Breast epithelium (tissue), 4 donors: Measurements from ENCODE around the gene INSM1. TPM values are rescaled to one million over a fixed set of nuclear protein-coding genes. Genes with fewer than 3 reads are reported as not detected.
A peak's percentile ranks its signal among the peaks of the same experiment; 100 is the strongest.

Source experiments
- DNase-seq, 2 donors: peaks; one replicate each; pipeline ENCODE4 v3.0.0-alpha.2; 2019; ENCODE audit warnings: low spot score in 2 of 2
- H3K27ac ChIP-seq, 2 donors: fragments of 200-600 bp; sonication (generic) in 1 of 2; one replicate each; pipeline ENCODE4 v1.5.1; 2016 to 2019; ENCODE audit warnings: mild to moderate bottlenecking in 1 of 2
- H3K27me3 ChIP-seq, 2 donors: fragments of 200-600 bp; sonication (generic) in 1 of 2; one replicate each; pipeline versions ENCODE4 v1.5.1 to v1.6.0; 2017 to 2019; ENCODE audit warnings: control low read depth in 1 of 2, mild to moderate bottlenecking in 1 of 2
- H3K36me3 ChIP-seq: fragments of 200-600 bp; one replicate; pipeline ENCODE4 v1.5.1; 2019
- H3K4me1 ChIP-seq, 2 donors: fragments of 200-600 bp; sonication (generic); one replicate each; pipeline ENCODE4 v1.5.1; 2016 to 2019; ENCODE audit warnings: control low read depth in 1 of 2
- H3K4me3 ChIP-seq, 3 donors: fragments of 200-600 bp; sonication (generic); 1 replicate in 2 of 3; 2 replicates in 1 of 3; pipeline ENCODE4 v1.5.1; 2016 to 2019; ENCODE audit warnings: mild to moderate bottlenecking in 3 of 3, moderate library complexity in 2 of 3
- H3K9me3 ChIP-seq, 2 donors: fragments of 200-600 bp; sonication (generic) in 1 of 2; one replicate each; pipeline ENCODE4 v1.5.1; 2016 to 2019; ENCODE audit warnings: control low read depth in 1 of 2
- POLR2A ChIP-seq: fragments of 450-650 bp; IDR thresholded peaks from one replicate; pipeline ENCODE4 v1.6.1; 2016; ENCODE audit warnings: antibody characterized with exemption, mild to moderate bottlenecking, moderate library complexity
- POLR2AphosphoS5 ChIP-seq, 3 donors: sonication (generic); formaldehyde crosslinking; IDR thresholded peaks; one replicate each; pipeline ENCODE4 v1.6.1; 2017; ENCODE audit warnings: antibody characterized with exemption in 3 of 3
- intact Hi-C: fragments of 100-400 bp; cut with DNase I; formaldehyde crosslinking; loops from one replicate; pipeline ENCODE4 v1.15.1; 2023; ENCODE audit warnings: low total_unique reads
- total RNA-seq, 3 donors: library from RNA; depleted of rRNA; stranded (reverse); fragments of >200 nt; gene quantifications; one replicate each; pipeline ENCODE4 v1.1.0, GENCODE V29; 2016
- TF ChIP-seq, protein P1 (sequence below), 3 donors: fragments of 450-650 bp; IDR thresholded peaks; one replicate each; pipeline ENCODE4 v1.5.1; 2016 to 2017; ENCODE audit warnings: antibody characterized with exemption in 3 of 3, mild to moderate bottlenecking in 3 of 3, moderate library complexity in 3 of 3

INSM1 gene
- total RNA-seq, 3 donors from 2014 or later, result 0.48 TPM; not detected in 2

DNA sequence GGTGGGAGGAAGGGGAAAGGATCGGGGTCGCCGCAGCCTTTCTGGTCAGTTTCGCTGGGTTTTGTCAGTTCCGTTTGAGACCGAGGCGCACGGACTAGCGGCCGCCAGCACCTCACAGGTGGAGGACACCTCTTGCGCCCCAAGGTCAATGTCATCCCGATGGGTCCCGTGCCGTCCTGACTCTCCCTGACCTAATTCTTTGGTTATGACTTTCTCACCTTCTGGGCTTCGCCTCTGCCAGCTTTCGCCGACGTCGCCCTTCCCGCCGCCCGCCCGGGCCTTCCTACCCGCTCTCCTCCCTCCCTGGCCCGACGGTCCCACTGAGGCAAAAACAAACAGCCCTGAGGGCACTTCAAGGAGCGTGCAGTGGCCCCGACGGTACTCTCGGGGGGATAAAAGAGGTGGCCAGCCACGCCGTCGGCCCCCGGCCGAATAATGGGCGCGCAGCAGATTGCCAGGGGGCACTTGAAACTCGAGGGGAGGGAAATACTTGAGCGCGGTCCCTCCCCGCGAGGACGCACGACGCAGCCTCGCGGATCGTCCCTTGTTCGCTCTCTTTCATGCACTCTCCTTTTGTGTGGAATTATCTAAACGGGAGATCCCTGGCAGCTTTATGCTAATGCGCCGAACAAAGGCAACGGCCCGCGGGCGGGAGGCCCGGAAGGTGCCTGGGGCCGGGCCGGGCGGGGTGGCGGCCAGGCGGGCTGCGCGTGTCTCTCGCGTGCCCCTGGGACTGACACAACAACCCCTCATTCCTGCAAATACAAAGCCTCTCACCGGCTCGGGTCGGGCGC, 3.9 kb upstream of the INSM1 start:
- peaks cover 0 to 82% of the 10 kb centered on the region in 2 donors for H3K27me3 ChIP-seq
- H3K9me3 ChIP-seq, result no peaks in the 10 kb centered on the region
- DNase-seq, result no peak
- no peak overlapping the region for H3K27ac ChIP-seq
- peak overlapping the region in 2 of 3 donors; percentile 20 to 39 for H3K4me3 ChIP-seq
- H3K4me1 ChIP-seq, result peaks cover 6 to 10% of the 10 kb centered on the region in 2 donors
- intact Hi-C loops, result loop anchor here (5.0 kb wide), 1 partner anchor 1163 kb away; no protein-coding TSS in a partner anchor
- H3K36me3 ChIP-seq, result no peaks in the 10 kb centered on the region
- TF ChIP-seq, protein P1, sequence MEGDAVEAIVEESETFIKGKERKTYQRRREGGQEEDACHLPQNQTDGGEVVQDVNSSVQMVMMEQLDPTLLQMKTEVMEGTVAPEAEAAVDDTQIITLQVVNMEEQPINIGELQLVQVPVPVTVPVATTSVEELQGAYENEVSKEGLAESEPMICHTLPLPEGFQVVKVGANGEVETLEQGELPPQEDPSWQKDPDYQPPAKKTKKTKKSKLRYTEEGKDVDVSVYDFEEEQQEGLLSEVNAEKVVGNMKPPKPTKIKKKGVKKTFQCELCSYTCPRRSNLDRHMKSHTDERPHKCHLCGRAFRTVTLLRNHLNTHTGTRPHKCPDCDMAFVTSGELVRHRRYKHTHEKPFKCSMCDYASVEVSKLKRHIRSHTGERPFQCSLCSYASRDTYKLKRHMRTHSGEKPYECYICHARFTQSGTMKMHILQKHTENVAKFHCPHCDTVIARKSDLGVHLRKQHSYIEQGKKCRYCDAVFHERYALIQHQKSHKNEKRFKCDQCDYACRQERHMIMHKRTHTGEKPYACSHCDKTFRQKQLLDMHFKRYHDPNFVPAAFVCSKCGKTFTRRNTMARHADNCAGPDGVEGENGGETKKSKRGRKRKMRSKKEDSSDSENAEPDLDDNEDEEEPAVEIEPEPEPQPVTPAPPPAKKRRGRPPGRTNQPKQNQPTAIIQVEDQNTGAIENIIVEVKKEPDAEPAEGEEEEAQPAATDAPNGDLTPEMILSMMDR (IDR thresholded peaks at IDR 0.05), result no peak
- TF ChIP-seq POLR2A (no peak), POLR2AphosphoS5 (IDR thresholded peaks at IDR 0.05) (no peak)

DNA sequence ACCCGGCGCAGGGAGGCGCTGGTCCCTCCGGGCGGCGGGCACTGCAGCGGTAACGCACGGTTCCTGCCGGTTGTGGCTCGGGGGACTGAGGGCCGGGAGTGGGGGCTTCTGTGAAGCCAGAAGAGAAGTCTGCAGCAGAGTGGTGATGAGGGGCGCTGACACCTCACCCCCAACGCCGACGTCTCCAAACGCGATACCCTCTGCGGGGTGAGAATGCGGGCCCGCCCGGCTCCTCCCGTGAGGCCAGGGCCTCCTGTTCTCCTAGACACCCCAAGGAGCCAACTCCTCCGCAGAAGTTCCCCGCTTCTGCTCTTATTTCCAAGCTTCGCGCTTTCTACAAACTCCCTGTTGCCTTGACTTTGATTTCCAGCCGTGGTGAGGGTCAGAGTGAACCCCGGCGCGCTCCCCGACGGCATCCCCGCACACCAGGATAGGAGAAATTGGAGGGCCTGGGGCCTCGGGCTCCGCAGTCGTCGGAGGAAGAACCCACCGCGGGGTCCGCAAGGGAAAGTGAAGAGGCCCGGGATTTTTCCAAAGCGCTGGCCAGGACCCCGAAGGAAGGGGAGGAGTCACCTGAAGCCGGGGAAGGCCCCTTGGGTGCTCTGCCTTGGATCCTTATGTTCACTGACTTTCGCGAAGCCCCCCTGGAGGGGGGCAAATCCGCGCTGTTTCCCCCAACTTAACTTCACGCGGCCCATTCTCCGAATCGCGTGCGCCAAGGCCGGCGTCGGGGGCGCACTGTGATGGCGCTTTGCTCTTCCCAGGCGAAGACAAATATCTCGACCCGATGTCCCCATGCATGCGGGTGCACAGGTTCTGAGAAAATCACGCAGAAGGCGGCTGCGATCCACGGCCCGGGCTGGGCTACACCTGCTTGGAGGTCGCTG, 3.1 kb upstream of the INSM1 start:
- peaks cover 10% of the 10 kb centered on the region in 2 donors for H3K4me1 ChIP-seq
- H3K36me3 ChIP-seq, result no peaks in the 10 kb centered on the region
- intact Hi-C loops, result loop anchor here (5.0 kb wide), 1 partner anchor 1162 kb away; no protein-coding TSS in a partner anchor
- peaks cover 0 to 90% of the 10 kb centered on the region in 2 donors for H3K27me3 ChIP-seq
- no peak for TF ChIP-seq POLR2A
- TF ChIP-seq POLR2AphosphoS5 (IDR thresholded peaks at IDR 0.05), result no peak
- TF ChIP-seq, protein P1 (IDR thresholded peaks at IDR 0.05), result no peak
- no peak for DNase-seq
- H3K9me3 ChIP-seq, result no peaks in the 10 kb centered on the region
- peak overlapping the region in 1 of 3 donors; percentile 39 for H3K4me3 ChIP-seq
- no peak overlapping the region for H3K27ac ChIP-seq

DNA sequence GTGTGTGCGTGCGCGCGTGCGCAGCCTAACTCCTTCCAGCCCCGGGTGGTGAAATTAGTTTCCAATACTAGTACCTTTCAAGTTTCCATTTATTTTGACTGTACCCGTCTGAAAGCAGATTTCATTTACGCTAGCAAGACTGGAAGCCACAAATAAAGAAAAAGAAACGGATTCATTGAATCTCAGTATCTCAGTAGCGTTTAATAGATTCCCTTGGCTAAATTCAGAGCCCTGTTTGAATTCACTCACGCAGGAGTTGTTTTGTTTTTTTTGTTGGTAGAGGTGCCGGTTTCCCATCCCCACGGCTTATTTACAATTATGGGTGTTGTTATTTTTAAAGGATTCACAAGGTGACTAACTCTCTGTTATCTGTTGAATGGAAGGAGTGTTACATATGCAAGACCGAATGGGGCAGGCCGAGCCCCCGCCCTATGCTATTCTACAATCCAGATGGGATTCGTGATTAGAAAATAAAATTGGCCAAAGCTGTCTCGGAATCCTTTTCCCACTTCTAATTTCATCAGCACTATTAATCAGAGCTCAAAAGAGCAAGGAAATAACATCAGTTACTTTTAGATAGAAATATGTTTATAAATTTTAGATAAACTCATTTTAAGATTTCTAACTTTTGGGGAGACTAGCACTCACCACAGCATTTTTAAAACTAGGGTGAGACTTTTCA, 2.3 kb upstream of the INSM1 start:
- Histone ChIP-seq H3K9me3 (no peaks in the 10 kb centered on the region), H3K4me1 (peaks cover 10% of the 10 kb centered on the region in 2 donors), H3K27ac (no peak overlapping the region), H3K36me3 (no peaks in the 10 kb centered on the region), H3K27me3 (peaks cover 0 to 92% of the 10 kb centered on the region in 2 donors), H3K4me3 (no peak overlapping the region)
- intact Hi-C loops, result no loop called here
- TF ChIP-seq POLR2AphosphoS5 (IDR thresholded peaks at IDR 0.05), result no peak
- TF ChIP-seq POLR2A, result no peak
- TF ChIP-seq, protein P1 (IDR thresholded peaks at IDR 0.05), result no peak
- DNase-seq, result no peak

DNA sequence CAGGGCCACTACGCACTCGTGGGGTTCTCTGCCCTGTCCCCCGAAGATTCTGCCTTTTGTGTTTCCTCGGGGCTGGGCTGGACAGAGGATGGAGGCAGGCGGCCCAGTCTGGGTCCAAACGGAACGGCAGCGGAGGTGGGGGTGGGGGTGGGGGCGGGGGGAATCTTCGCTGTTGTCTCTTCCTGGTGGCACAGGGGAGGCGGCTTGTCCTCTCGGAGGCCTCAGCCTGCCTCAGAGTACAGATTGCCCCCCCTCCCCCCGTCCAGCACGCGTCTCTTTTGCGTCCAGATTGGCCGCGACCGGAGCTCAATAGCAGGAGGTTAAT, 1.4 kb upstream of the INSM1 start:
- no peaks in the 10 kb centered on the region for H3K9me3 ChIP-seq
- H3K4me3 ChIP-seq, result peak overlapping the region in 2 of 3 donors; percentile 35 to 65
- no peak overlapping the region for H3K27ac ChIP-seq
- H3K4me1 ChIP-seq, result peaks cover 10% of the 10 kb centered on the region in 2 donors
- intact Hi-C loops, result no loop called here
- no peaks in the 10 kb centered on the region for H3K36me3 ChIP-seq
- DNase-seq, result no peak
- peaks cover 0 to 89% of the 10 kb centered on the region in 2 donors for H3K27me3 ChIP-seq
- TF ChIP-seq, protein P1 (IDR thresholded peaks at IDR 0.05), result no peak
- no peak for TF ChIP-seq POLR2A
- TF ChIP-seq POLR2AphosphoS5 (IDR thresholded peaks at IDR 0.05), result no peak
